ENCODE results near the gene ADPGK. TPM values are rescaled to one million over a fixed set of nuclear protein-coding genes. Genes with fewer than 3 reads are reported as not detected.
"Not testable (repeated sequence)": the region's sequence is repeated elsewhere in the genome, so short reads cannot be mapped to it uniquely, and the experiment has no call there.

Gene ADPGK
- total RNA-seq, 1 donor from 2014 or later: 67.3 TPM

DNA sequence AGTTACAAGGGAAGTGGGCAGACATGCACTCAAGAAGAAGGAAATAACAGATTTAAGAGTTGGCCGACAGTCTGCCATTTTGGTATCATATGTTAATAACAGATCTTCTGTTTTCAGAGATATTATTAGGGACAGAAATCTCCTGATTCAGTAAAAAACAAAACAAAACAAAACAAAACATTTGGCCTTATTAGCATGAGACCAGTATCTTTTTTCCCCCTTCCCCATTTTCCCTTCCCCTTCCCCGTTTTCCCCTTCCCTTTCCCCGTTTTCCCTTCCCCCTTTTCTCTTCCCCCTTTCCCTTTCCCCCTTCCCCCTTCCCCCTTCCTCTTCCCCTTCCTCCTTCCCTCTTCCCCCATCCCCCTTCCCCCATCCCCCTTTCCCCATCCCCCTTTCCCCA, 58.1 kb downstream of the ADPGK start:
- H3K4me1 ChIP-seq (ENCODE audit: insufficient read depth, low read length): no peaks in the 10 kb centered on the region
- FAIRE-seq: no peak
- no peak for DNase-seq (ENCODE audit: low read depth)
- H2AFZ ChIP-seq (ENCODE audit: low read depth, low read length): no peak overlapping the region
- H3K27me3 Mint-ChIP-seq (ENCODE audit: low read depth, unreplicated experiment): no peaks in the 10 kb centered on the region
- H3K36me3 Mint-ChIP-seq (ENCODE audit: low read depth, unreplicated experiment): peaks cover 3% of the 10 kb centered on the region
- no peaks in the 10 kb centered on the region for H3K9me3 Mint-ChIP-seq (ENCODE audit: unreplicated experiment)
- no peak for TF ChIP-seq EZH2 (IDR thresholded peaks at IDR 0.05; ENCODE audit: insufficient read depth, low read length)
- TF ChIP-seq, protein P1, sequence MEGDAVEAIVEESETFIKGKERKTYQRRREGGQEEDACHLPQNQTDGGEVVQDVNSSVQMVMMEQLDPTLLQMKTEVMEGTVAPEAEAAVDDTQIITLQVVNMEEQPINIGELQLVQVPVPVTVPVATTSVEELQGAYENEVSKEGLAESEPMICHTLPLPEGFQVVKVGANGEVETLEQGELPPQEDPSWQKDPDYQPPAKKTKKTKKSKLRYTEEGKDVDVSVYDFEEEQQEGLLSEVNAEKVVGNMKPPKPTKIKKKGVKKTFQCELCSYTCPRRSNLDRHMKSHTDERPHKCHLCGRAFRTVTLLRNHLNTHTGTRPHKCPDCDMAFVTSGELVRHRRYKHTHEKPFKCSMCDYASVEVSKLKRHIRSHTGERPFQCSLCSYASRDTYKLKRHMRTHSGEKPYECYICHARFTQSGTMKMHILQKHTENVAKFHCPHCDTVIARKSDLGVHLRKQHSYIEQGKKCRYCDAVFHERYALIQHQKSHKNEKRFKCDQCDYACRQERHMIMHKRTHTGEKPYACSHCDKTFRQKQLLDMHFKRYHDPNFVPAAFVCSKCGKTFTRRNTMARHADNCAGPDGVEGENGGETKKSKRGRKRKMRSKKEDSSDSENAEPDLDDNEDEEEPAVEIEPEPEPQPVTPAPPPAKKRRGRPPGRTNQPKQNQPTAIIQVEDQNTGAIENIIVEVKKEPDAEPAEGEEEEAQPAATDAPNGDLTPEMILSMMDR (IDR thresholded peaks at IDR 0.05; ENCODE audit: insufficient read depth, low read depth, low read length): no peak
- H3K4me3 Mint-ChIP-seq (ENCODE audit: unreplicated experiment): no peak overlapping the region
- H3K9ac ChIP-seq (ENCODE audit: low read length): no peak overlapping the region
- H3K36me3 ChIP-seq (ENCODE audit: insufficient read depth, low read length): no peaks in the 10 kb centered on the region
- no peak overlapping the region for H3K27ac Mint-ChIP-seq (ENCODE audit: unreplicated experiment)
- H4K20me1 ChIP-seq (ENCODE audit: insufficient read depth, low read length): no peaks in the 10 kb centered on the region
- no peaks in the 10 kb centered on the region for H3K4me1 Mint-ChIP-seq (ENCODE audit: low read depth, unreplicated experiment)
- H3K27ac ChIP-seq (ENCODE audit: low read depth, low read length): no peak overlapping the region
- no peaks in the 10 kb centered on the region for H3K27me3 ChIP-seq (ENCODE audit: insufficient read depth, low read length)
- no peak overlapping the region for H3K4me2 ChIP-seq (ENCODE audit: low read length)
- H3K9me3 ChIP-seq (ENCODE audit: insufficient read depth, low read depth, low read length): no peaks in the 10 kb centered on the region
- H3K79me2 ChIP-seq (ENCODE audit: insufficient read depth, low read length): no peaks in the 10 kb centered on the region
- no peak overlapping the region for H3K4me3 ChIP-seq (ENCODE audit: insufficient read depth, low read depth, low read length)

DNA sequence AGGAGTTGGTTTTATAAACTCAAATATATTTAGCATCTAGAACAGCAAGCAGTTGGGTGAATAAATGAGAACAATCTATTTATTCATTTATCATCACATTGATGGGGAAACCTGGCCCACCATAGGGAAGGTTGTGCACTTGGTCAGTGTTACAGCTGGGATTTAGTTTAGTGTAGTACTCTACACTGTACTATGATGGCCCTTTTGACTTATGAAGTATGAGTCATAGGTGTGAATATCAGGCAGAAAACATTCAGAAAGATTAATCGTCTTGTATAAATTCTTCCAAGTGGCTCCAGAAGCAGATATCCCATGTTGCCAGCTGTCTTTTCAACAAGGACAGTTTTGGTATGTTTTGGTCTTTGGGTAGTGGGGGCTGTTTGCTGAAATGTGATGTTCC, 59.5 kb downstream of the ADPGK start:
- no peaks in the 10 kb centered on the region for H3K36me3 ChIP-seq (ENCODE audit: insufficient read depth, low read length)
- no peak overlapping the region for H3K9ac ChIP-seq (ENCODE audit: low read length)
- no peak overlapping the region for H3K4me3 ChIP-seq (ENCODE audit: insufficient read depth, low read depth, low read length)
- H4K20me1 ChIP-seq (ENCODE audit: insufficient read depth, low read length): no peaks in the 10 kb centered on the region
- H3K27me3 ChIP-seq (ENCODE audit: insufficient read depth, low read length): no peaks in the 10 kb centered on the region
- Mint-ChIP-seq H3K36me3 (ENCODE audit: low read depth, unreplicated experiment) (peaks cover 3% of the 10 kb centered on the region), H3K4me1 (ENCODE audit: low read depth, unreplicated experiment) (no peaks in the 10 kb centered on the region), H3K27ac (ENCODE audit: unreplicated experiment) (no peak overlapping the region), H3K4me3 (ENCODE audit: unreplicated experiment) (no peak overlapping the region), H3K27me3 (ENCODE audit: low read depth, unreplicated experiment) (no peaks in the 10 kb centered on the region), H3K9me3 (ENCODE audit: unreplicated experiment) (no peaks in the 10 kb centered on the region)
- no peaks in the 10 kb centered on the region for H3K79me2 ChIP-seq (ENCODE audit: insufficient read depth, low read length)
- no peak overlapping the region for H3K27ac ChIP-seq (ENCODE audit: low read depth, low read length)
- no peak overlapping the region for H2AFZ ChIP-seq (ENCODE audit: low read depth, low read length)
- no peaks in the 10 kb centered on the region for H3K9me3 ChIP-seq (ENCODE audit: insufficient read depth, low read depth, low read length)
- TF ChIP-seq, protein P1 (IDR thresholded peaks at IDR 0.05; ENCODE audit: insufficient read depth, low read depth, low read length): no peak
- no peak for TF ChIP-seq EZH2 (IDR thresholded peaks at IDR 0.05; ENCODE audit: insufficient read depth, low read length)
- DNase-seq (ENCODE audit: low read depth): peak; percentile 25
- H3K4me2 ChIP-seq (ENCODE audit: low read length): no peak overlapping the region
- FAIRE-seq: no peak
- H3K4me1 ChIP-seq (ENCODE audit: insufficient read depth, low read length): no peaks in the 10 kb centered on the region

DNA sequence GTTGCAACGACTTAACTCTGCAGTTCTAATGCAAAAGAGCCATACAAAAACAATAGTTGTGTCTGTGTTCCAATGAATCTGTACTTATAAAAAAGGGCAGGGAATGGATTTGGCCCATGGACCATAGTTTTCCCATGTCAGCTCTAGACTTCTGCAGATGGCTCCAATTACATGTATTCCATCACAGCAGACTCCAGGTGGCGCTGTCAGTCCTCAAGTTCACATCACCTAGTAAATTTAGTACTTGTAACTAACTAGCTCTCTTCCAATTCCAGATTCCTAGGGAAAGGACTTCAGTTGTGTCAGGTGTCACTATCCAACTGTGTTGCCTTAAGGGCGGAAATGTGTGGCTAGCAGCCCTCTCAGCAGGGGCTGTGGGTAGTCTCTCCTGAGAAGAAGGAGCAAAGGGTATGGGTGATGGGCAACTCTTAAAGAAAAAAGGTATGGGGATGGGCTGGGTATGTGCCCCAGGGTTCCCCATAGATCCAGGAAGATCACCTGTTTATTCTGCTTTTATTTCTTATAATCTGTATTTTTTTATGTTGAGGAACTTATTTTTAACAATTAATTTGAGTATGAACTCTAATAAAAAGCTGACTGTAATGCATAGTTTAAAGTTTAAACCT, 61.4 kb downstream of the ADPGK start:
- Mint-ChIP-seq H3K9me3 (ENCODE audit: unreplicated experiment) (no peaks in the 10 kb centered on the region), H3K27ac (ENCODE audit: unreplicated experiment) (no peak overlapping the region), H3K36me3 (ENCODE audit: low read depth, unreplicated experiment) (peaks cover 7% of the 10 kb centered on the region), H3K27me3 (ENCODE audit: low read depth, unreplicated experiment) (no peaks in the 10 kb centered on the region), H3K4me3 (ENCODE audit: unreplicated experiment) (no peak overlapping the region), H3K4me1 (ENCODE audit: low read depth, unreplicated experiment) (no peaks in the 10 kb centered on the region)
- peak; percentile 77 for FAIRE-seq
- Histone ChIP-seq H3K79me2 (ENCODE audit: insufficient read depth, low read length) (no peaks in the 10 kb centered on the region), H3K27me3 (ENCODE audit: insufficient read depth, low read length) (no peaks in the 10 kb centered on the region), H3K9ac (ENCODE audit: low read length) (no peak overlapping the region), H3K4me3 (ENCODE audit: insufficient read depth, low read depth, low read length) (no peak overlapping the region), H3K4me2 (ENCODE audit: low read length) (no peak overlapping the region), H3K4me1 (ENCODE audit: insufficient read depth, low read length) (no peaks in the 10 kb centered on the region), H3K9me3 (ENCODE audit: insufficient read depth, low read depth, low read length) (no peaks in the 10 kb centered on the region), H4K20me1 (ENCODE audit: insufficient read depth, low read length) (no peaks in the 10 kb centered on the region), H3K36me3 (ENCODE audit: insufficient read depth, low read length) (no peaks in the 10 kb centered on the region), H2AFZ (ENCODE audit: low read depth, low read length) (no peak overlapping the region), H3K27ac (ENCODE audit: low read depth, low read length) (no peak overlapping the region)
- peak; percentile 45 for DNase-seq (ENCODE audit: low read depth)
- no peak for TF ChIP-seq EZH2 (IDR thresholded peaks at IDR 0.05; ENCODE audit: insufficient read depth, low read length)
- TF ChIP-seq, protein P1 (IDR thresholded peaks at IDR 0.05; ENCODE audit: insufficient read depth, low read depth, low read length): peak; percentile 90

DNA sequence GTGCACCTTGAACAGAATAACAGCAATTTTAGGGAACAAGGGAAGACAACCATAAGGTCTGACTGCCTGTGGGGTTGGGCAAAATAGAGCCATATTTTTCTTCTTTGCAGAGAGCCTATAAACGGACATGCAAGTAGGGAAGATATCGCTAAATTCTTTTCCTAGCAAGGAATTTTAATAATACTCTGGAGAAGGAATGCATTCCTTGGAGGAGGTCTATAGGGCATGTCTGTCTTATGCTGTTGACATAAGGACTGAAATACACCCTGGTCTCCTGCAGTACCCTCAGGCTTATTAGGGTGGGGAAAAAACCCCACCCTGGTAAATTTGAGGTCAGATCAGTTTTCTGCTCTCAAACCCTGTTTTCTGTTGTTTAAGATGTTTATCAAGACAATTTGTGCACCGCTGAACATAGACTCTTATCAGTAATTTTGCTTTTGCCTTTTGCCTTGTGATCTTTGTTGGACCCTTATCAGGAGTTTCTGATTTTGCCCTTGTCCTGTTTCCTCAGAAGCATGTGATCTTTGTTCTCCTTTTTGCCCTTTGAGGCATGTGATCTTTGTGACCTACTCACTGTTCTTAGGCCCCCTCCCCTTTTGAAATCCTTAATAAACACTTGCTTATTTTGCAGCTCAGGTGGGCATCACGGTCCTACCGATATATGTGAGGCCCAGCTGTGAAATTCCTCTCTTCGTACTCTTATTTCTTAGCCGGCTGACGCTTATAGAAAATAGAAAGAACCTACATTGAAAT, 74.8 kb downstream of the ADPGK start:
- DNase-seq (ENCODE audit: low read depth); H3K79me2 ChIP-seq (ENCODE audit: insufficient read depth, low read length); FAIRE-seq; H3K4me3 Mint-ChIP-seq (ENCODE audit: unreplicated experiment); H4K20me1 ChIP-seq (ENCODE audit: insufficient read depth, low read length); H3K27ac ChIP-seq (ENCODE audit: low read depth, low read length); H3K9me3 ChIP-seq (ENCODE audit: insufficient read depth, low read depth, low read length); H3K27me3 ChIP-seq (ENCODE audit: insufficient read depth, low read length); H3K9ac ChIP-seq (ENCODE audit: low read length); H3K36me3 Mint-ChIP-seq (ENCODE audit: low read depth, unreplicated experiment); H3K9me3 Mint-ChIP-seq (ENCODE audit: unreplicated experiment); H3K36me3 ChIP-seq (ENCODE audit: insufficient read depth, low read length); H3K4me1 ChIP-seq (ENCODE audit: insufficient read depth, low read length); H3K27me3 Mint-ChIP-seq (ENCODE audit: low read depth, unreplicated experiment); H3K27ac Mint-ChIP-seq (ENCODE audit: unreplicated experiment); H2AFZ ChIP-seq (ENCODE audit: low read depth, low read length); H3K4me3 ChIP-seq (ENCODE audit: insufficient read depth, low read depth, low read length); H3K4me2 ChIP-seq (ENCODE audit: low read length): not testable (repeated sequence)
- peaks cover 12% of the 10 kb centered on the region for H3K4me1 Mint-ChIP-seq (ENCODE audit: low read depth, unreplicated experiment)

All from astrocyte (in vitro differentiated cells and primary cell).